HG03342 (cell line): ENCODE measurements around the gene JARID2.

ENCODE experiments used
- ATAC-seq: cut with Tn5 transposase; IDR thresholded peaks from one replicate; pipeline ENCODE4 v1.9.1; 2021; ENCODE audit warnings: mild to moderate bottlenecking, moderate library complexity; ENCODE audit not compliant: unreplicated experiment

Gene JARID2

DNA sequence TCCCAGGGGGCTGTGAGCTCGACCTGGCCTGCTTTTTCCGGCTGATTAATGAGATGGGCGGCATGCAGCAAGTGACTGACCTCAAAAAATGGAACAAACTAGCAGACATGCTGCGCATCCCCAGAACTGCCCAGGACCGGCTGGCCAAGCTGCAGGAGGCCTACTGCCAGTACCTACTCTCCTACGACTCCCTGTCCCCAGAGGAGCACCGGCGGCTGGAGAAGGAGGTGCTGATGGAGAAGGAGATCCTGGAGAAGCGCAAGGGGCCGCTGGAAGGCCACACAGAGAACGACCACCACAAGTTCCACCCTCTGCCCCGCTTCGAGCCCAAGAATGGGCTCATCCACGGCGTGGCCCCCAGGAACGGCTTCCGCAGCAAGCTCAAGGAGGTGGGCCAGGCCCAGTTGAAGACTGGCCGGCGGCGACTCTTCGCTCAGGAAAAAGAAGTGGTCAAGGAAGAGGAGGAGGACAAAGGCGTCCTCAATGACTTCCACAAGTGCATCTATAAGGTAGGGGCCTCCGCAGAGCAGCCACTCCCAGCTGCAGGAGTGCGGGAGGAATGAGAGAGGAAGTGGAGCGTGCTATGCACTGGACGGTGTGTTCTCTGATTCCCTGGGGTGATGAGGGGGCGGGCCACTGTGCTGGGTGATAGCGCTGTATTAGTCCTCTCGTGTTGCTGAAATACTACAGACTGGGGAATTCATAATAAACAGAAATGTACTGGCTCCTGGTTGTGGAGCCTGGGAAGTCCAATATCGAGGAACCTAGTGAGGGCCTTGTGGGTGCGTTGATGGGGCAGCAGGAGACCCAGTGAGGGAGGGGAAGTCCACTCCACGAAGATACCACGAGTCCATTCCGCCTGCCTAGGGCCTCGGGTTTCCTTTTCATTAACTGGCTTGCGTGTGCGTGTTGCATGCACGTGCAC lies 255.3 kb downstream of the JARID2 start:
- ATAC-seq: no peak

DNA sequence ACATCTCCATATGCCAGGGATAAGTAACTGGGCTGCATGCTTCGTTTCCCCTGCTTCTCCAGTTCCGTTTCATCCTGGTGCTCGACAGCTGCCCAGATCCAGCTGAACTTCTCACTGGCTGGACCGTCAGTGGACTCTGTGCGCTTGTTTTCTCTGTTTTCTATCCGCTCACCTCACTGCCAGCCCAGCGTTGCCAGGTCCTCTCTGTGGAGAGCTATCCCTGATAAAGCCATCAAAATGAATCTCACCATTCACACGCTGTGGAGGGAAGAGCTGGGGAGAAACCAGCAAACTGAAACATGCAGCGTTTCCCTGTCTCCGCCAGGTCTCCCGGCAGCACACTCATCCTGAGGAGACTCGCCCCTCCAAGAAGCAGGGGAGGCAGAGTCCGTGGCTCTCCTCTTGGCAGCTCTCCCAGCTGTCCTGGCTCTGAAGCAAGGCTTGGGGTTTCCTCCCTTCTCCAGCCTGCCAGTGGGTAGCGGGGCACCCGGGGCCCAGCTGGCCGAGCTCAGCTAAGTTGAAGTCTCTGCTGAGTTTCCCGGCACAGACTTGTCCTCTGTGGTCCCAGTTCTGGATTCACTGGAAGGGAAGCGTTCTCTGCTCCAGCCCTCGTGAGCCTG lies 256.1 kb downstream of the JARID2 start:
- no peak for ATAC-seq

DNA sequence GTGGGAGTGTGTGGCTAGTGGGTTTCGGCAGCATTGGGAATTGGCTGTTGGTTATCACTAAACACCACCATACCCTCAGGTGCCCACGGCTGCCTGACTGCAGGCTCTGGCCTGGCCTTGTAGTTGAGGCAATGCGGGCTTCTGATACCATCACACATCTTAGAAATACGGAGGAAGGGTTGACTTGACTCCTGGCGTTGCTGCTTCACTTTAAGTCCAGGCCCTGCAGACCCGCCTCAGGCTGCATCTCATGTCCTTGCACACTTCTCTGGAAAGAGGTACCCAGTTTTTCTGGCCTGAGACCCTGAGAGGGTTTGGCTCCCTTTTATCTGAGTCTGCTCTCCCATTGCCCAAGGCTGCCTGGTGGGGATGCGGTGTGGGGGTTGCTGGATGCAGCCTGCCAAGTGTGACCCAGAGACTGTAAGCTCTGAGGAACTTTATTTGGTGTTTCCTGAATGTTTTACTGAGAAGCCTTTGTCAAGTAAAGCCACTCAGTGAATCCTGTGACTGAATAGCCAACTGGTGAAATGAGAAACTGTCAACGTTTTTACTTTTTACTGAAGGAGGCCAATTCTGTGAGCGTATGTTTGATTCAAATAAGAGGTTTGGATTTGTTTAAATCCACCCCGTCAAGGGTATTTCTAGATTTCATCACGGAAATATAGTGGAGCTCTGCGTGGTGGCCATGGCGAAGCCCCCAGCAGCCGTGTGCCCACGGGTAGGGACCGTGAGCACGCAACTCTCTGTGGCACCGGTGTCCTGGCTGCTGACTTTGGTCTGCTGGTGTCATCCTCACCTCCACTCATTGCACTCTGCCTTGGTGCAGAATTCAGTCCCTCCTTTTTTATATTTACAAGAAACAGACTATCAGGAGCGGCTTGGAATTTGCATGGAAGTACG lies 256.8 kb downstream of the JARID2 start:
- no peak for ATAC-seq

DNA sequence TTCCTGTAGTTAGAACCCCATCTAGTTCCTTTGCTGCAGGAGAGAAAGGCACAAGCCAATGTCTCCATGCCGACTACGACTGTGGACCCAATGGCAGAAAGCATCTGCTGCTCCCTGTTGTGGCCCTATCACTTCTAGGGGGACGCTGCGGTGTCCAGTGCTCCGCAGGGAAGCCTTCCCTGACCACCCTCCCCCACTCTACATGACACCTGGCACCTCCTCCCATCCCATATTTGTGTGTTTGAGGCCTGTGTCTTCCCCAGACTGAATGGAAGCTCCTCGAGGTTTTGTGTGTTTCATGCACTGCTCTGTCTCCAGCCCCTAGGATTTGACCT lies 257.4 kb downstream of the JARID2 start:
- ATAC-seq: no peak

DNA sequence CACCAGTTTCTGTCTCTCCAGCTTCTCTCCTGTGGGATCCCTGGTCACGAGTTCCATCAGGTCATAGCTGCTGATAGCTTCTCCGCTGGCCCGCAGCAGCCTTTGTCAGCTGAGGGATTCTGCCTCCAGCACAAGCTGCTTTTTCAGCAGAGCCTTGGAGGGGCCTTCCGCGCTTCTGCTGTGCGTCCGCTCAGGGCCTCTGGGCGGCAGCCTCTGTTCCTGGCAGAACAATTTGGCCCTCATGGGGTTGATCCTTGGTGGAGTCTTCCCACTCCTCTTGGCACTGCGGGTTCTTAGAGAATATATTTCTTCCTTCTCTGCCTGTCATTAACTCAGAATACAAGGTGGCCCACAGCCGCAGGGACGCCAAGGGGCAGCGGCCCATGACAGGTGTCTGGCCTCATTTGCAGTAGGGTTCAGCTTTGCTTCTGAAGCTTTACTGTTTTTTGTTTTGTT lies 258.2 kb downstream of the JARID2 start:
- ATAC-seq: no peak

DNA sequence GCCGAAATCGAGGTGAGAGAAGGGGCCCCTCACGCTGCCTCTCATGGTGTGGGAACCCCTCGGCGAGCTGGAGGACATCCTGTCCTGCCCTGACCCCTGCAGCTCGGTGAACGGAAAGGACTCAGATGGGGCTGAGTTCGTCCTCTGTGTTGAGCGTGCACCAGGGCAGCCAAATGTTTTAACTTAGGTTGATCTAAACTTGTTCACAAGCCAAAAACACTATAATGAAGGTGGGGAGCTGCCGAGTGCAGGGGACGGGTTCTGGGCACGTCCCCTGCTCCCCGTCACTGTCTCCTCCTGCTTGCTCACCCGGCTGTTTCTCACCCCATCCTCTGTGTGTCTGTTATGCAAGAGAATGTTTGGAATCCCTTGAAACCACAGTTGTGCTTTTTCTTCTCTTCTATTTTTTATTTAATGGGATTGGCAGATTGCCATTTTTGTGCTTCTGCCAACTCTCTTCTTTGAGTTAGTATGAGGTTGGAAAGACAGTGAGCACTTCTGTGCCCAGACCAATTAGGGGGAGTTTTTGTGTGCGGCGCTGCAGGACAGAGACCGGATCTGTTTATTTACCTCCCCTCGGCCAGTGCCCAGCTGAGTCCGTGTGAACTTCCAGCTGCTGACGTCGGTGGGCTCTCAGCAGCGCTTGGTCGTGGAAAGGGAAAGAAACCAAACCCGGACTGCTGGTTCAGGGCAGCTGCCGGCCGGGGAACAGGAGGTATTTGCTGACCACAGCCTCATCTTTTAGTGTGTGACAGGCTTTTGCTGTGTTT lies 258.9 kb downstream of the JARID2 start:
- no peak for ATAC-seq

DNA sequence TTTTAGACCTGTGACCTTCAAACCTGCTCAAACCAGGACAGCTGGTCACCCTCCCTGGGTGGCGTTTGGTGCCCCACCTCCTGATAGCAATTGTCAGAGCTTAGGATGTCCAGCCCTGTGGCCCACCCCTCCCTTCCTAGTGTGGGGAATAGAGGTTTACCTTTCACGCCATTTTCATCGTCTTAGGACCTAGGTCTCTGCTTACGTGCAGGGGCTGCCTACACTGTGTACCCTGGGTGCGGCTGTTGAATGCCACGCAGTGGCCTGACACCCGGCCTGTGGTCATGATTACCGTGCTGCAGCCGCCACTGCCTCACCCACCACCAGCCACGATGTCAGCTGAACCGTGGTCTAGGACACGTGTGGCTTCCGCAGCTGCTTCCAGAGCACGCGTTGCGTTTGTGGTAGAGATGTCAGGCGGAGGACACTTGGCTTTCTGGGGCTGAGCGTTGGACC lies 259.6 kb downstream of the JARID2 start:
- ATAC-seq: no peak

DNA sequence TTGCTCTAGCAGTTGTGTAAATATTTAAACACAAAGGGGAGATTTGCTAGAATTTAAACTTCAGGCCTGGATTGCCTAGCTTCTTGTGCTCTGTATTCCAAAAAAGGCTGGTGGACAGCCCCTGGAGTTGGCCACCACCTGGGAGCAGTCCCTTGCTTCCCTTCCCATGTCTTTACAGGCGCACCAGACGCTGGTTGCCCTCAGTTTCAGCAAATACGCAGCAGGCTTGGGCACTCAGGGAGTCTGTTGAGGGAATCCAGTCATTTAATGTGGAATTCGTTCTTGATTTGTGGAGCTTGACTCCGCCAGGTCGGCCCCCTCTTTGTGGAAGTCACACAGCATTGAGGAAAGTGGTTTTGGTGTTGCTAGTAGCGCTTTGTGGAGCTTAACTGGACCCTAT lies 260.2 kb downstream of the JARID2 start:
- ATAC-seq: no peak

DNA sequence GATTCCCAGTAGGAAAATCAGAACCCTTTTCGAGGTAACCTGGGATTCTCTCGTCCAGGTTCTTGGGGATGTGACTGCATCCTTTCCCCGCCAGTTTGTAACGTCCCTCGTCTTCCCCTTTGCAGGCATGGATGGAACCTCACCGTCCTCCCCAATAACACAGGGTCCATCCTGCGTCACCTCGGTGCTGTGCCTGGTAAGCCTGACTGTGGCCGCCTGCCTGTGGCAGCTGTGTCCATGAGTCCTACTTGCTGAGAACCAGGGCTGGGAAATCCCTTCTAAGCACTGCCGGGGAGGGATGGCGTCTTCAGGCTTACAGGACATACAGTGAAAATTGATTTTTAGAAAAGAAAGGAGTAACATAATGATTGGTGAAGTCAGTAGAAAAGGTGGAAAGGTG lies 261.4 kb downstream of the JARID2 start:
- no peak for ATAC-seq

DNA sequence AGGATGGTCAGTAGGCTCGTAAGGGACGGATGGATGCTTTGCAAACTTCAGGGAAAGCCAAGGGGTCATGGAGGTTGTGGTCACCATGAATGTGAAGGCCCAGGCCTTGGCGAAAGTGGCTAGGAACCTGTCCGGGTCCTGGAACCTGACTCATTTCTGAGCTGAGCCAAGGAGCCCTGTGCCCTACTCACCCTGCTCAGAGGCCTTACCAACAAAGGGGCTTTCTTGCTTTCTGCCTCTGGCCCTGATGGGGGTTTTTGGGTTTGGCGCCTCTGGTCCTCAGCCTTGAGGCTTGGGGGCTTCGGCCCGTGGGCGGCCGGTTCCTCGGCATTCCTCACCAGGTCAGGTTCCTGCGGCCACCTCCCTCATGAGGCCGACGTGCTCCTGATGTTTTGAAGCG lies 261.9 kb downstream of the JARID2 start:
- ATAC-seq: no peak

DNA sequence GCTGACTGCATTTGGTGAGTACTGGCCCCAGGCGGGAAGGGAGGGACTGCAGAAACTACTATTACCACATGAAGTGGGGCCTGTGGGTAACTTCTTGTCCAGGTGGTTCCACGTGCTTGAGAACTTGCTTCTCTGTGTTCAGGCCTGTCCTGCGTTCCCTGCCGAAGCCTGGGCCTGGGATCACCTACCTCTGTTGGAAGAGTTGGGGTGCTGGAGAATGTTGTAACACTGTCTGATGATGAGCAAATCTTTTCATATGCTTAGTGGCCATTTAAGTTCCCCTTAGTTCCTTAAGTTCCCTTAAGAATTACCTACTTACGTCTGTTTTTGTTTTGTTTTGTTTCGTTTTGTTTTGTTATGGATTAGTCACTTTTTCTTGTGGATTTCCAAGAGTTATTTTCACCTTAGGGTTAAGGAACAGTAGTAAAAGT lies 262.6 kb downstream of the JARID2 start:
- no peak for ATAC-seq

DNA sequence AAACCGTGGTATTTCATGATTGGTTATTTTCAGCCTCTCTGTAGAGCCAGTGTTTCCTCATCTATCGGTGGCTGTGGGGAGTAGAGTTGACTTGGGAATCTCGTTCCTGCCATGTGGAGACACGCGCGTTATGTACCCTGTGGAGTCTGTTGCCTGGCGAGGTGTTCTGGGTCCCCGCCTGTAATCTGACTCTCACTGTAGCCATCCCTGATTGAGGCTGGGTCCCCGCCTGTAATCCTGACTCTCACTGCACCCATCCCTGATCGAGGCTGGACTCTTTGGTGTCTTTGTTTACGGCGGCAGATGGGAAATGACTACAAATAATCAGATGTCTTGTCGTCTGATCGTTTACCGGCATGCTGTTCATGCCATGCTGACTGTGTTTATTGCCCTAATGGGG lies 263.1 kb downstream of the JARID2 start:
- no peak for ATAC-seq

DNA sequence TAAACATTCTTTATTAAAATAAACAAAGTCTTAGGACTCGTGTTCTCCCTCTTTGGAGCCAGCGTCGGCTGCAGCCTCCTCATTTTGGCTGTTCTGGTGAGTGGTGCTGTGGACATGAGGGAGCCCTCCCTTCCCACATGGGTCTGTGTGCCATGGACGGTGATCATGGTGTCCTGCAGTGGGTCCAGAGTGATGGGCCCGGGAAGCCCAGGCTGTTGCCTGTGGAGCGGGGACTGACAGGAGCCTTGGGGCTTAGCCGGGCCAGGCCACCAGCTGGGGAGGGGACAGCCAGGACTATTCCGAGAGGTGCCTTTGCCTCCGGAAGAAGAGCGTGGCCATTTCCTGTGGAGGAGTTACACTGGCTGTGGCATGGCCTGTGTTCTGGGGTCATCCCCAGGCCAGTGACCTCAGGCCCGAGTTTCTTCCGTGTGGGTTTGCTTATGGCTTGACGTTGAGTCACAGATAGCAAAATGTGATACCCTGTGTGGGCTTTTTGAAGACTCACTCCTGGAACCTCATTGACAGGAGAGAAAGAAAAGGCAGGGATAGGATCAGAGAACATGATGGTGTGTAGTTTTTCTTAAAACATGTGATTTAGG lies 263.6 kb downstream of the JARID2 start:
- ATAC-seq: no peak

DNA sequence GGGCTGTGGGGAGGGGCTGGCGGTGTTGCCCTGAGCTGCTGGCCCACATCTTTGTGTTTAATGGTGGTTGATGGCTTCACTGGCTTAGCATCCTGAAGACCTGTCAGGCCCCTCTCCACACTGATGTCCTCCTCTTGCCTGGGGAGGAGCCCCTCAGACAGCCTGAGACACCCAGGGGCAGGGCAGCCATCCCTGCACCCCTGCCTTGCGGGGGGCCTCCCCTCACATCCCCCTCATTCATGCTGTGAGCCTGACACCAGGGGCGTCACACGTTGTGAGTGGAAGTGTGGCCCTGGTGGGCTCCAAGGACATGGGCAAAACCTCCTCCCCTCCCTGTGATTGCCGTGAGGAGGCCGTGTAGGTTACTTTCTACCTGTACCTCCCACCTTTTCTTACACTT lies 264.3 kb downstream of the JARID2 start:
- ATAC-seq: no peak

DNA sequence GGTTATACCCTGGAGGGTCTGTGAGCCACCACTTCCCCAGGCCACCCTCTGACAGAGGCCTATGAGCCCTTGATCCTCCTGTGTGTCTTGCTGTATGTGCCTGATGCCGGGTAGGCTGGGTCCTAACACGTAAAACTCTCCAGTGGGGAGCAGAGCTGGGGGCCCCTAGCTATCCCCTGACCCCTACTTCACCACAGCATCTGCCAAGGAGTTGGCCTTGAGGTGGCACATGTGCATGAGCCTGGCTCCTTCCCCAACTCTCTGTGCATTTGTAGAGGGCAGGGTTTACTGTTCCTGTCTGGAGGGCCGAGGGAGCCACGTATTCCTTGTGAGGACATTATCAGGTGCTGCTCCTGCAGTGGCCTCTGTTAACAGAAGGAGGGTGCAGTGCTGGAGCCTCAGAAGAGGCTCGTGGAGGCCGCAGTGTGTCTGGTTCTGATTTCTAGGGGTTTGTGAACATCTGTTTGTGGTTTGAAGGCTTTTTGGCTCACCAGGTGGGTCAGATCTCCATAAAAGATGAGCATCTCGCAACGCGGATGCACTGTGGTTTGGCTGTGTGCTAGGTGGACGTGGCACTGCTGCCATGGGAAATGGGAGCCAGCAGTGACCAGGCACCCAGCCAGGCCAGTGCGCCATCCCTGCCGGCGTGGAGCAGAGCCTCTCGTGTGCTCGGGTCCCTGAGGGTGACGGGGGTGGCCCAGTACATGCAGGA lies 264.8 kb downstream of the JARID2 start:
- no peak for ATAC-seq

DNA sequence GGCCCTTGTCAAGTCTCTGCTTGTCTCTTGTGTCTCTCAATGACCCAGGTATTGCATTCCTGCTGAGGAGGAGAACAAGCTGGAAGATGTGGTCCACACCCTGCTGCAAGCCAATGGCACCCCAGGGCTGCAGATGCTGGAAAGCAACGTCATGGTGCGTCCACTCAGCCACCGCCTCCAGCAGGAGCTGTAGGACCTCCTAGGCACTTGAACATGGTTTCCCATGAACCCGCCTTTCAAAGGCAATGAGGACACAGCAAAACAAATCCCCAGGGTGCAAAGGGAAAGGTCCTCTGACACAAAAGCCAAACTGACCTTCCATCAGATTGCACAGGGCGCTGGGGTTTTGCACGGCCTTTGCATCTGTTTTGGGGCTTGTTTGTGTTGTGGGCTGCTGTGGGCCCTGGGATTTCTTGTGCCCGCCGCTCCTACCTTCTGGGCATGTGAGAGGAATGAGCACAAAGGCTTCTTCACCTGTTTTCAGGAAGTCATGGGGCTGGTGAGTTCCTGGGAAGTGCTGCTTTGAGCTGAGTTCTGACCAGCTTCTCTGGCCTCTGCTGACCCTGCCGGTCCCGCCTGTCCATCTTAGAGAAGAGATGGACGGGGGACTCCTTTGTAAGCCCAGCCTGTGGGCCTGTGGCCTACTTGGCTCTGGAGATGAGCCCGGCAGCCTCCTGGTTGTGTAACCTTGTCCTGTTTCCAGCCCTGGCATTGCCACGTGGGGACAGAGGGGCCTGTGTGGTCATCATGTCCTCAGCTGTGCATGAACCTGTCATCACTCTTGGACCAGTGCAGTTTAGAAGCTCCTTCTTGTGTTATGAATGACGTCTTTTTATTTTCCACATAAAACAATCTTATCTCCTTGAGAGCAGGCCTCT lies 265.6 kb downstream of the JARID2 start:
- no peak for ATAC-seq

DNA sequence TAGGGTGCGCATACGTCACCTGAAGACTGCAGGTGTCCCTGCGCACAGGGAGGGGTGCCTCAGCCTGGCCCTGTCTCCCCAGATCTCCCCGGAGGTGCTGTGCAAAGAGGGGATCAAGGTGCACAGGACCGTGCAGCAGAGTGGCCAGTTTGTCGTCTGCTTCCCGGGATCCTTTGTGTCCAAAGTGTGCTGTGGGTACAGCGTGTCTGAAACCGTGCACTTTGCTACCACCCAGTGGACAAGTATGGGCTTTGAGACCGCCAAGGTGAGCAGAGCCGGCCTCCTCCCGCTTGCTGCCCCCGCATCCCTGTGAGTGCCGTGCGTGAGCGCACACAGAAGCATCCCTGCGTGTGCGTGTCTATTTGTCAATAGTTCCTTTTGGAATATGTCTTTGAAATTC lies 266.3 kb downstream of the JARID2 start:
- no peak for ATAC-seq

DNA sequence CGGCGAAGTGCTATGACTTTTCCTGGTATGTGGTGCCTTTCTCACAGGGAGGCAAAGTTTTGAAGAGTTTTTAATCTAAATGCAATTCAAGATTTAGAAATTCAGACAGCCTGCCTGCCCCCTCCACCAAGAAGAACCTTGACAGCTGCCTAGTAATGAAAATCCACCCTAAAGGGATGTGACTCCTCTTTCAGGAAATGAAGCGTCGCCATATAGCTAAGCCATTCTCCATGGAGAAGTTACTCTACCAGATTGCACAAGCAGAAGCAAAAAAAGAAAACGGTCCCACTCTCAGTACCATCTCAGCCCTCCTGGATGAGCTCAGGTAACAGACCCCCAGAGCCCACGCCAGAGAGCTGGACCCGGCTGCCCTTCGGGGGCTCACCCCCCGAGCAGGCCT lies 266.9 kb downstream of the JARID2 start:
- no peak for ATAC-seq
